ENCODE data around the gene ACOT11. TPM values are rescaled to one million over a fixed set of nuclear protein-coding genes. Genes with fewer than 3 reads are reported as not detected.

Gene ACOT11
- total and polyA plus RNA-seq, 4 donors: 6.4 to 20.9 (median 12.4) TPM

- no peak for DNase-seq
- H3K4me1 ChIP-seq (ENCODE audit: control insufficient read depth in 1 of 2, insufficient read depth in 2 of 2, low read length in 2 of 2): no peaks in the 10 kb centered on the region
- peaks cover 0 to 4% of the 10 kb centered on the region in 2 donors for H3K36me3 ChIP-seq (ENCODE audit: control insufficient read depth in 1 of 2, insufficient read depth in 2 of 2, low read length in 1 of 2)
- H3K4me3 ChIP-seq (ENCODE audit: low read length in 2 of 2): no peak overlapping the region
- no peaks in the 10 kb centered on the region for H3K27me3 ChIP-seq (ENCODE audit: control insufficient read depth in 1 of 2, insufficient read depth in 2 of 2, low read length in 1 of 2)
- no peaks in the 10 kb centered on the region for H3K9me3 ChIP-seq (ENCODE audit: control insufficient read depth, low read length)
- intact Hi-C loops (cut with DNase I): no loop called here
- no peak overlapping the region for H3K27ac ChIP-seq (ENCODE audit: low read depth in 1 of 2, low read length in 2 of 2)
- WGBS, 2 donors: 86 to 89% methylated on average over 13 of the region's 13 CpGs
- ATAC-seq (ENCODE audit: low FRiP score): no peak
Observed at GRCh38 chr1:54604572-54605370, 56.7 kb downstream of the ACOT11 start.

- 91 to 92% methylated on average over 9 of the region's 9 CpGs for WGBS, 2 donors
Observed at GRCh38 chr1:54606096-54606989, 58.3 kb downstream of the ACOT11 start.

GRCh38 chr1:54606990-54607325, 58.9 kb downstream of the ACOT11 start:
- Histone ChIP-seq H3K4me3 (ENCODE audit: low read length in 2 of 2) (no peak overlapping the region), H3K4me1 (ENCODE audit: control insufficient read depth in 1 of 2, insufficient read depth in 2 of 2, low read length in 2 of 2) (no peaks in the 10 kb centered on the region), H3K36me3 (ENCODE audit: control insufficient read depth in 1 of 2, insufficient read depth in 2 of 2, low read length in 1 of 2) (peaks cover 0 to 4% of the 10 kb centered on the region in 2 donors), H3K9me3 (ENCODE audit: control insufficient read depth, low read length) (no peaks in the 10 kb centered on the region), H3K27me3 (ENCODE audit: control insufficient read depth in 1 of 2, insufficient read depth in 2 of 2, low read length in 1 of 2) (no peaks in the 10 kb centered on the region), H3K27ac (ENCODE audit: low read depth in 1 of 2, low read length in 2 of 2) (no peak overlapping the region)
- DNase-seq (no peak), ATAC-seq (ENCODE audit: low FRiP score) (no peak)
- intact Hi-C loops (cut with DNase I): no loop called here
- 94% methylated on average over 13 of the region's 13 CpGs for WGBS, 2 donors

More at GRCh38 chr1:54606096-54606989, 58.3 kb downstream of the ACOT11 start:
- intact Hi-C loops (cut with DNase I): no loop called here
- Histone ChIP-seq H3K4me1 (ENCODE audit: control insufficient read depth in 1 of 2, insufficient read depth in 2 of 2, low read length in 2 of 2) (no peaks in the 10 kb centered on the region), H3K36me3 (ENCODE audit: control insufficient read depth in 1 of 2, insufficient read depth in 2 of 2, low read length in 1 of 2) (peaks cover 0 to 4% of the 10 kb centered on the region in 2 donors), H3K9me3 (ENCODE audit: control insufficient read depth, low read length) (no peaks in the 10 kb centered on the region), H3K4me3 (ENCODE audit: low read length in 2 of 2) (no peak overlapping the region), H3K27ac (ENCODE audit: low read depth in 1 of 2, low read length in 2 of 2) (no peak overlapping the region), H3K27me3 (ENCODE audit: control insufficient read depth in 1 of 2, insufficient read depth in 2 of 2, low read length in 1 of 2) (no peaks in the 10 kb centered on the region)
- ATAC-seq (ENCODE audit: low FRiP score) (no peak), DNase-seq (no peak)

DNA sequence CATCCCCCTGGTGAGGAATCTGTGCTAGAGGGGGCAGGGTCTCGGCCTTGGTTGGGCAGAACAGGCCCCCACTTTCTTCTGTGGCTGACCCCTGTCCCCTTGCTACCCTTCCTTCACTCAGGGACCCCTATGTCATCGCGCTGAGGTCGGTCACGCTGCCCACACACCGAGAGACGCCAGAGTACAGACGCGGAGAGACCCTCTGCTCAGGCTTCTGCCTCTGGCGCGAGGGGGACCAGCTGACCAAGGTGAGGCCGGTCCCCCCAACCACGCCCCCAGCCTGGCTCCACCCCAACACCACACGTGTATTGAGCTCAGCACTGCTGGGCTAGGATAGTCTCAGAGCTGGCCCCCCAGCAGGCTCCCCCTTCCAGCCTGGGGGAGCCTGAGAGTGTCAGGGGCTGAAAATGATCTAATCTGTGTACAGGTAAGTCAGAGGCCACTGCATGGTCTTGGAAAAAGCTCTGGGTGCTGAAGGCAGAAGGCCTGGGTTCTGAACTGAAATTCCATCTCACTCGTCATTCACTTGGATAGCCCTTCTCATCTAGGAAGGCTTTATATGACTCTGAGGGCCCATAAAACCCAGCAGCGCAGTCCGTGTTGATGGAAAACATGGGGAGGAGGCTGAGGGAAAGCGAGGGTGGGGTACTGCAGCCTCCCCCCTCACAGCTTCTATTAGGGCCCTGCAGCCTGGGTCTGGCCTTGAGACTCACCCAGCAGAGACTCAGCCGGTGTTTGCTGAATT, 60.0 kb downstream of the ACOT11 start:
- Histone ChIP-seq H3K27ac (ENCODE audit: low read depth in 1 of 2, low read length in 2 of 2) (no peak overlapping the region), H3K4me3 (ENCODE audit: low read length in 2 of 2) (no peak overlapping the region), H3K36me3 (ENCODE audit: control insufficient read depth in 1 of 2, insufficient read depth in 2 of 2, low read length in 1 of 2) (peaks cover 0 to 4% of the 10 kb centered on the region in 2 donors), H3K4me1 (ENCODE audit: control insufficient read depth in 1 of 2, insufficient read depth in 2 of 2, low read length in 2 of 2) (no peaks in the 10 kb centered on the region), H3K27me3 (ENCODE audit: control insufficient read depth in 1 of 2, insufficient read depth in 2 of 2, low read length in 1 of 2) (no peaks in the 10 kb centered on the region), H3K9me3 (ENCODE audit: control insufficient read depth, low read length) (no peaks in the 10 kb centered on the region)
- intact Hi-C loops (cut with DNase I): no loop called here
- ATAC-seq (ENCODE audit: low FRiP score) (no peak), DNase-seq (no peak)
- WGBS, 2 donors: 88 to 90% methylated on average over 19 of the region's 19 CpGs

GRCh38 chr1:54608566-54609230, 60.7 kb downstream of the ACOT11 start:
- no peak for DNase-seq
- no peak overlapping the region for H3K27ac ChIP-seq (ENCODE audit: low read depth in 1 of 2, low read length in 2 of 2)

DNA sequence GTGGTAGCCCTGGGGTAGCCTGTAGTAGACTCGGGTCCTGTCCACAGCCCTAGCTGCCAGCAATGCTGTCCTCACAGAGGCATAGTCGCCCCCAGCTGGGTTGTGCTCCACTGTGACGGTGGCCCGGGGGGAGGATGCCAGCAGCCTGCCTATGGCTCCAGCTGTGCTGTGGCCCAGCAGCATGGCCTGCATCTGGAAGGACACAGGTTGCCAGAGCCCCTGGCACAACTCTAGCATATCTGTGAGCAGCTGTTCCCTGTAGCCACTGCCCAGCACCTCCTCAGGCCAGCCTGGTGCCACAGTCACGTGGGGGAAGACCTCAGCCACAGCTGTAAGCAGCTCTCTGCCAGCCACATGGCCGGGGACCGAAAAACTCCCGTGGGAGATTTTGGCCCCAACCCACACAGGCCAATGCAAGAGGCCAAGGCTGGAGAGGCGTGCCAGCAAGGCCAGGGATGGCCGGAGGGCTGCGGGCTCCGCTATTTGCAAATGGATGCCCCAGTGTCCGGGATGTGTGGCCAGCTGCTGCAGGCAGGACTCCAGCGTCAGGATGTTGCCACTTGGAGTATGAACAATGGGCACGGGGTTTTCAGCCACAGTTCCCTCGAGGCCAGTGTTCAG, 61.4 kb downstream of the ACOT11 start:
- H3K9me3 ChIP-seq (ENCODE audit: control insufficient read depth, low read length): no peaks in the 10 kb centered on the region
- H3K27me3 ChIP-seq (ENCODE audit: control insufficient read depth in 1 of 2, insufficient read depth in 2 of 2, low read length in 1 of 2): no peaks in the 10 kb centered on the region
- peaks cover 0 to 4% of the 10 kb centered on the region in 2 donors for H3K36me3 ChIP-seq (ENCODE audit: control insufficient read depth in 1 of 2, insufficient read depth in 2 of 2, low read length in 1 of 2)
- no peaks in the 10 kb centered on the region for H3K4me1 ChIP-seq (ENCODE audit: control insufficient read depth in 1 of 2, insufficient read depth in 2 of 2, low read length in 2 of 2)
- intact Hi-C loops (cut with DNase I): no loop called here
- DNase-seq (no peak), ATAC-seq (ENCODE audit: low FRiP score) (peak; percentile 36)
- no peak overlapping the region for H3K4me3 ChIP-seq (ENCODE audit: low read length in 2 of 2)
- WGBS, 2 donors: 20 to 26% methylated on average over 16 of the region's 16 CpGs
- no peak overlapping the region for H3K27ac ChIP-seq (ENCODE audit: low read depth in 1 of 2, low read length in 2 of 2)

More at GRCh38 chr1:54608566-54609230, 60.7 kb downstream of the ACOT11 start:
- H3K9me3 ChIP-seq (ENCODE audit: control insufficient read depth, low read length): no peaks in the 10 kb centered on the region
- peaks cover 0 to 4% of the 10 kb centered on the region in 2 donors for H3K36me3 ChIP-seq (ENCODE audit: control insufficient read depth in 1 of 2, insufficient read depth in 2 of 2, low read length in 1 of 2)
- ATAC-seq (ENCODE audit: low FRiP score): no peak
- intact Hi-C loops (cut with DNase I): no loop called here
- H3K4me3 ChIP-seq (ENCODE audit: low read length in 2 of 2): no peak overlapping the region
- no peaks in the 10 kb centered on the region for H3K27me3 ChIP-seq (ENCODE audit: control insufficient read depth in 1 of 2, insufficient read depth in 2 of 2, low read length in 1 of 2)
- WGBS, 2 donors: 84 to 85% methylated on average over 8 to 9 of the region's 9 CpGs
- H3K4me1 ChIP-seq (ENCODE audit: control insufficient read depth in 1 of 2, insufficient read depth in 2 of 2, low read length in 2 of 2): no peaks in the 10 kb centered on the region

DNA sequence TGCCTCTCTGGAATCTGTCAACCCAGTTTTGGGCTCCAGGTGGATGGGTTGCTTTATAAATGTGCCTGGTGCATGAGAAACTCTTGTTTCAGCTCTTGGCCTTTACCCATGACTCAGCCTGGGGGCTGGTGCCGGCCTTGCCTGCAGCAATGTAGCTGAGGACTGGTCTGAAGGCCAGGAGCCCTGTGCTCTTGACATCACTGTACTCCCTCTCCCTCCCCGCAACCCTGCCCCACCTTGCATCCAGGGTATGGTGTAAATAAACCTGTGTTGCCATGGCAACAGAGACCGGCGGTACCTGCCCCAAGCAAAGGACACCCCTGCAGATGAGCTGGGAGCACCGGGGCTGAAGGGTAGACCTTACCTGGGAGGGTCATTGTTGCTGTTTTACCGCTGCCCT, 62.0 kb downstream of the ACOT11 start:
- H3K27ac ChIP-seq (ENCODE audit: low read depth in 1 of 2, low read length in 2 of 2): no peak overlapping the region
- DNase-seq (no peak), ATAC-seq (ENCODE audit: low FRiP score) (no peak)
- no peak overlapping the region for H3K4me3 ChIP-seq (ENCODE audit: low read length in 2 of 2)
- intact Hi-C loops (cut with DNase I): no loop called here
- no peaks in the 10 kb centered on the region for H3K4me1 ChIP-seq (ENCODE audit: control insufficient read depth in 1 of 2, insufficient read depth in 2 of 2, low read length in 2 of 2)
- H3K36me3 ChIP-seq (ENCODE audit: control insufficient read depth in 1 of 2, insufficient read depth in 2 of 2, low read length in 1 of 2): peaks cover 0 to 4% of the 10 kb centered on the region in 2 donors
- 77 to 85% methylated on average over 6 of the region's 6 CpGs for WGBS, 2 donors
- no peaks in the 10 kb centered on the region for H3K27me3 ChIP-seq (ENCODE audit: control insufficient read depth in 1 of 2, insufficient read depth in 2 of 2, low read length in 1 of 2)
- H3K9me3 ChIP-seq (ENCODE audit: control insufficient read depth, low read length): no peaks in the 10 kb centered on the region

All from aorta (tissue), 5 donors.